Activated T-cell treated with anti-CD3 and anti-CD28 coated beads, Interleukin-2, amount 50 U/mL, for 48 hours (primary cell): ENCODE data around the gene NFYA.
"Not testable (repeated sequence)": the region's sequence is repeated elsewhere in the genome, so short reads cannot be mapped to it uniquely, and the experiment has no call there.

Experiments used
- DNase-seq, 2 experiments: peaks; one replicate each; pipeline ENCODE4 v3.0.0-alpha.2; 2020

NFYA gene

GRCh38 chr6:41073968-41074691, 1.4 kb downstream of the NFYA start:
- no peak for DNase-seq

- DNase-seq, result no peak
These were observed 2.1 kb downstream of the NFYA start for GRCh38 chr6:41074692-41075436.

GRCh38 chr6:41075651-41076626, 3.2 kb downstream of the NFYA start:
- no peak for DNase-seq

DNA sequence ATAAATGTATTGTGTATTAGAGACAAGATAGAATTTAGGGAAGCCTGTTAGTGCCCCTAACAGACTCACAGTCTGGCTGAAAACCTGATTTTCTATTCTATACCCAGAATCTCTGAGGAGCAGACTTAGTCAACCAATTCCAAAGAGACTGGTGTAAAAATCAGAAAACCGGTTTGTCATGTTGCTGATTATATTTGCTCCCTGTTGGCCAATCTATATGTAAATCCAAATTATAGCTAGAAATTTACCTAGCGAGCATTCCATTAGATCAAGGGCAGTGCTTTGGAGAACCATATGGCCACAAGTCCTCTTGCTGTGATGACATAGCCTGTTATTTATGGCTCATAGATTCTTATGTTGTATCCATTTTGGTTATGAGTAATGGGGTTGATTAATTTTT, 4.8 kb downstream of the NFYA start:
- DNase-seq, result no peak

- no peak for DNase-seq
These were observed 5.3 kb downstream of the NFYA start for GRCh38 chr6:41078101-41078500.

- DNase-seq, result no peak
These were observed 6.3 kb downstream of the NFYA start for GRCh38 chr6:41079080-41079479.

DNA sequence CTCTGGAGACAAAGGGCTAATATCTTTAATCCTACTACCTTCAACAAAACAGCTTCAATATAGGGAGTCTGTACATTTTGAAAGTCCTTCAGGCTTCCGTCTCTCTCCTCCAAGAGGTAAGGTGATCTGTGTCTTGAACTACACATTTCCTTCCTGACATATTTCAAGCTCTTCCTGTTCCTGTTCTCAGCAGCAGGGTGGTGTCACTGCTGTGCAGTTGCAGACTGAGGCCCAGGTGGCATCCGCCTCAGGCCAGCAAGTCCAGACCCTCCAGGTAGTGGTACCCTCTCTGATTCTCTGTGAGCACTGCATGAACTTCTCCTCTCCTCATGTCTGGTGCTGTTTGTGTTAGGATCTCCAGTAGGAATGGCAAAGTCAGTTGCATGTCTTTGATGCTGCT, 7.8 kb downstream of the NFYA start:
- no peak for DNase-seq

- DNase-seq, result no peak
These were observed 10.3 kb downstream of the NFYA start for GRCh38 chr6:41083072-41083471.

GRCh38 chr6:41085182-41085581, 12.4 kb downstream of the NFYA start:
- DNase-seq, result no peak

DNA sequence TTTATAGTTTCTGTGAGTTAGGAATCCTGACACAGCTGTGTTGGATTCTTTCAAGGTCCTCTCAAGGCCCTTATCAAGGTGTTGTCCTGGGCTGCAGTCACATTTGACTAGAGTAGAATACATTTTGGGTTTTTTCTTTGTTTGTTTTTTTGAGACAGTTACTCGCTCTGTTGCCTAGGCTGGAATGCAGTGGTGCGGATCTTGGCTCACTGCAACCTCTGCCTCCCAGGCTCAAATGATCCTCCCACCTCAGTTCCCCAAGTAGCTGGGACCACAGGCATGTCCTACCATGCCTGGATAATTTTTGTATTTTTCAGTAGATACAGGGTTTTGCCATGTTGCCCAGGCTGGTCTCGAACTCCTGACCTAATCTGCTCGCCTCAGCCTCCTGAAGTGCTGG, 15.7 kb downstream of the NFYA start:
- DNase-seq, result no peak

- DNase-seq, result no peak
These were observed 18.3 kb downstream of the NFYA start for GRCh38 chr6:41090841-41091761.

DNA sequence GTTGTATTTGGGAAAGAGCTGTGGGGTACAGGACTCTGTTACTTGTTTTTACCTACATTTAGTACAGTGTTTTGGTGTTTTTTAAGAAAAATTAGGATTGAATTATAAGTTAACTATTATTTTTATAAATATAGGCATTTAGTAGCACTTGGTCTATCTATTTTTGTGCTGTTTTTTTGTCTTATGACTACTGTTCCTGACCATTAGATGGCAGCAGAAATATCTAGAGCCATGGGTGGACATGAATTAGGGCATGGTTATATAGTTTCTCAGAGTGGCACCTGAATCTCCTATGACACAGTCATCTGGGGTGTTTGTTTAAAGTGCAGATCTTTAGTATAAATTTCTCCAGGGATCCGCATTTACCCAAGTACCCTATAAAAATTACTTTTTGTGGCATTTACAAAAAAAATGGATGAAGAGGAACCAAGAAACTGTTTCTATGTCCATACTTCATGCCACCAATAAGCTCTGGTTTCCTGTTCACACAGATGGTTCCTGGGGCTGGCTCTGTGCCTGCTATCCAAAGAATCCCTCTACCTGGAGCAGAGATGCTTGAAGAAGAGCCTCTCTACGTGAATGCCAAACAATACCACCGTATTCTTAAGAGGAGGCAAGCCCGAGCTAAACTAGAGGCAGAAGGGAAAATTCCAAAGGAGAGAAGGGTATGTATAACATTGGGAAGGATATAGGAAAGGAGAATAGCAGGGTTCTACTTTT, 19.8 kb downstream of the NFYA start:
- DNase-seq, result no peak

DNA sequence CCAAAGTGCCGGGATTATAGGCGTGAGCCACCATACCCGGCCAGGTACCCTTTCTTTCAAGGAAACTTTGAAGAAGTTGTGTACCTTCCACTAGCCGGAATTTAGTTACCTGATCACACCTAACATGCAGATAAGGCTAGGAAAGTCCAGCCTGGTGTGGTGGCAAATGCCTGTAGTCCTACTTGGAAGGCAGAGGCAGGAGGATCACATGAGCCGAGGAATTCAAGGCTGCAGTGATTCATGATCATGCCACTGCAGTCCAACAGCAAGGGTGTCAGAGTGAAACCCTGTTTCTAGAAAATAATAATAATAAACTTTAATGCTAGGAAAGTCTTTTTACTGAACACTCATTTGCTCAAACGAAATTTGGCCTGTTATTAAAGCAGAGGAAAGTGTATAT, 21.0 kb downstream of the NFYA start:
- DNase-seq, result no peak

GRCh38 chr6:41097467-41098090, 24.8 kb downstream of the NFYA start:
- DNase-seq, result no peak

GRCh38 chr6:41098366-41098765, 25.6 kb downstream of the NFYA start:
- DNase-seq, result no peak

DNA sequence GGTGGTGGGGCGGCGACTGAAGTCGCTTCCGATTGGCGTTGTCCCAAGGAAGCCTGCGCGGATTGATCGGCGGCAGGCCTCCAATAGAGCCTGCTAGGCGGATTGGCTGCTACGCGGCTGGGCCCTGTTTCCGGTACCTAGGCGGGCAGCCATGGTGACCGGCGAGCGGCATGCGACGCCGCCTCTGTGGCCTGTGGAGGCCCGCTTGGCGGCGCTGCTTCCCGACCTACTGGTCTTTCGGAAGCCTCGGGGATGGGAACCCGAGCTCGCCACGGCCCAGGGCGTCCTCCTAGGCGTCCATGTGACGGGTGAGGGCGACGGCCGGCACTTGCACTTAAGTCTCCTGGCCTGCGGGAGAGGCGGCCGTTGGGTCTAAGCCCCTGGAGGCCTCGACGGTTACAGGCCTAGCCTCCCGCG, 28.1 kb downstream of the NFYA start:
- no peak for DNase-seq

- no peak for DNase-seq
These were observed 31.1 kb downstream of the NFYA start for GRCh38 chr6:41103847-41104246.

DNA sequence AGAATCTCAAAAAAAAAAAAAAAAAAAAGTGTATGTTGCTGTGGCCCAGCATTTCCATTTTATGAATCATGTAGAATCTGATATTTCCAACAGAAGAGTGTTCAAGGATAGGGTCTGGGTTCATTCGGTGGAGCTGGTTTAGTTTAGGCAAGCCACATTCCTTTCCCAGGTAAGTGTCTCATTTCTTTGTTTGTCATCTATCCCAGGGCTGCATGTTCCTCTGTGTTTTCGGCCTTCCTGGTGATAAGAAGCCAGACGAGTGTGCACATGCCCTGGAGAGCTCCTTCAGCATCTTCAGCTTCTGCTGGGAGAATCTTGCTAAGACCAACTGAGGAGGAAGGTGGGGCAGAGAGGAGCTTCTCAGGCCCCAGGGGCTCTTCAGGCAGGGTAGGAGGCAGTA, 38.2 kb downstream of the NFYA start:
- no peak for DNase-seq

DNA sequence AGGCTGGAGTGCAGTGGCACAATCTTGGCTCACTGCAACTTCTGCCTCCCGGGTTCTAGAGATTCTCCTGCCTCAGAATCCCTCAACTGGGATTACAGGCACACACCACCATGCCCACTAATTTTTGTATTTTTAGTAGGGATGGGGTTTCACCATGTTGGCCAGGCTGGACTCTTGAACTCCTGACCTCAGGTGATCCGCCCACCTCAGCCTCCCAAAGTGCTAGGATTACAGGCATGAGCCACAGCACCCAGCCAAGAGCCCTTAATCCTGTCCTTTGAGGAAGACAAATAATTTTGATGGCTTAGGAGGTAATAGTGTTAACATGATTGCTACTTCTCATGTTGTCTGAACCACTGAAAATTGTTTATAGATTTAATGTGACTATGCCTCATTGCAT, 42.3 kb downstream of the NFYA start:
- not testable (repeated sequence) for DNase-seq

DNA sequence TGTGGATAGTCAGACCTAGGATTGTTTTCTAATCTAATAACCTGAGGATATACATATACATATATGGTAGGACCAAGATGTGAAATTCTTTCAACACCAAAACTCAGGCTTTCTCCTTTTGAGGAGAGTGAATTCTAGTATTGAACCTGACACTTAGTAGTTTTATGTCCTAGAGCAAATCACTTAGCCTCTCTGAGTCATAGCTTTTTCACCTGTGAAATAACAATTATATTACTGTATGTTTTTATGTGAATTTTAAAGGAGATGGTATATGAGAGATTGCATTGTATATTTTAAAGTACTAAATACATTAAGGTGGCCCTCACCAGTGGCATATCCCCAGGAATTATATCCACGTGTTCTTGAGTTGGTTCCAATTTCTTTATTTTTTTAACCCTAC, 46.7 kb downstream of the NFYA start:
- no peak for DNase-seq

DNA sequence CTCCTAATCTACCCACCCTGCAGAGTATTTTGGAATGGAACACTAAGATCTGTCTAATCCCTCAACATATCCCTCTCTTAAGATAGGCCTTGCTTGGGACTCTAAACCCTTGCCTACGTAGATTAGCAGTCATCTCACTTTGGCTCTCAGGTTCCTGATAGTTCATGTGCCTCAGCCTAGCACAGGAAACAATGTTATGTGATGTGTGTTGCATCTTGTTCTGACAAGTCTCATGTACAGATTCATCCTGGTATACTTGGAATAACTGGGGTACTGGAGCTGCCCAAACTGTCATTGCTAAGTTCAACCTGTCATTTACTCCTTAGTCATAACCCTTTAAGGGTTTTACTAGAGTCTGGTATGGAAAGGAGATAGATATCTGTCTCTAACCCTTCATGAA, 47.3 kb downstream of the NFYA start:
- DNase-seq, result no peak
